Kidney capillary endothelial cell (primary cell): ENCODE measurements around the gene TMPRSS6.

Experiments used
- DNase-seq: peaks from one replicate; pipeline ENCODE4 v3.0.0-alpha.2; 2018; ENCODE audit warnings: low spot score

Gene TMPRSS6

GRCh38 chr22:37065961-37066360 lies 43.6 kb downstream of the TMPRSS6 start:
- DNase-seq, result no peak

GRCh38 chr22:37065180-37065579 lies 44.3 kb downstream of the TMPRSS6 start:
- no peak for DNase-seq

- DNase-seq, result no peak
These were observed 45.0 kb downstream of the TMPRSS6 start for GRCh38 chr22:37064553-37064952.

GRCh38 chr22:37063431-37064420 lies 45.8 kb downstream of the TMPRSS6 start:
- no peak for DNase-seq

GRCh38 chr22:37062702-37063381 lies 46.7 kb downstream of the TMPRSS6 start:
- DNase-seq, result no peak

GRCh38 chr22:37062376-37062675 lies 47.2 kb downstream of the TMPRSS6 start:
- no peak for DNase-seq

GRCh38 chr22:37061611-37062375 lies 47.7 kb downstream of the TMPRSS6 start:
- DNase-seq, result no peak

GRCh38 chr22:37060801-37061610 lies 48.5 kb downstream of the TMPRSS6 start:
- DNase-seq, result no peak

- DNase-seq, result no peak
These were observed 49.5 kb downstream of the TMPRSS6 start for GRCh38 chr22:37059876-37060449.

GRCh38 chr22:37058917-37059701 lies 50.4 kb downstream of the TMPRSS6 start:
- no peak for DNase-seq

- DNase-seq, result no peak
These were observed 51.6 kb downstream of the TMPRSS6 start for GRCh38 chr22:37057796-37058510.

- no peak for DNase-seq
These were observed 52.3 kb downstream of the TMPRSS6 start for GRCh38 chr22:37057226-37057625.

- DNase-seq, result no peak
These were observed 53.3 kb downstream of the TMPRSS6 start for GRCh38 chr22:37056246-37056645.

GRCh38 chr22:37054600-37055365 lies 54.7 kb downstream of the TMPRSS6 start:
- no peak for DNase-seq

GRCh38 chr22:37054056-37054395 lies 55.5 kb downstream of the TMPRSS6 start:
- DNase-seq, result no peak

GRCh38 chr22:37053310-37054055 lies 56.0 kb downstream of the TMPRSS6 start:
- DNase-seq, result no peak

- no peak for DNase-seq
These were observed 56.9 kb downstream of the TMPRSS6 start for GRCh38 chr22:37052386-37053309.
